Forelimb muscle (tissue), 1 donor: ENCODE measurements around the gene TRPM8. TPM values are rescaled to one million over a fixed set of nuclear protein-coding genes. Genes with fewer than 3 reads are reported as not detected.

Experiments
- DNase-seq: peaks from one replicate; pipeline ENCODE4 v3.0.0-alpha.2; 2013; ENCODE audit warnings: low read depth
- polyA plus RNA-seq: library from polyadenylated mRNA; unstranded; fragments of 120-200 nt; gene quantifications from one replicate; pipeline ENCODE4 v1.2.1, GENCODE V29; 2013; ENCODE audit not compliant: insufficient read length

The TRPM8 gene
- polyA plus RNA-seq, 1 donor = 0.25 TPM

DNA sequence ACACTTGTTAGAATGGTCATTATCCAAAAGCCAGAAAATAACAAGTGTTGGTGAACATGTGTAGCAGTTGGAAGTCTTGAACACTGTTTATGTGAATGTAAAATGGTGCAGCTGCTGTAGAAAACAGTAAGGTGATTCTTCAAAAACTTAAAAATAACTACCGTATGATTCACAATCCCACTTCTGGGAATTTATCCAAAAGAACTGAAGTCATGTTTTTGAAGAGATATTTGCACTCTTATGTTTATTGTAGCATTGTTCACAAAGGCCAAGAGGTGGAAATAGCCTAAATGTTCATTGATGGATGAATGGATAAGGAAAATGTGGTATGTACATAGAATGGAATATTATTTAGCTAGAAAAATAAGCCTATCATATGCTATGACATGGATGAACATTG lies 127.0 kb downstream of the TRPM8 start:
- no peak for DNase-seq

DNA sequence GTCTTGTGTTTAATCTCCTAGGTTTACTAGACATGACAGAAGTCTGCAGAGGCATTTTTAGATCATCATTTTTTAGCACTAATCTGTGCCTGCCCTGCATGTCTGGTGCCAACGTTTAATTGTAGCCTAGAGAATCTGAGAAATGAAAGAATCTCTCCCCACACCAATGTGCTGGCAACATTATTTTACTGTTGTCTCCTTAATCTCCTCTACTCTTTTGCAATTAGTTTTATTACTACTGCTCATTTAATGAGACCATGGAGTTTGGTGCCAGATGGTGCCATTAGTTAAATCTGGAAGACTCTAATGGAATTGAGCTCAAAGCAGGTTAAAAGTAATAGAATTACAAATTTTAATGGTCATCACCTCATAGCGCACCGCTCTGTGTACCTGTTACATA lies 129.3 kb downstream of the TRPM8 start:
- DNase-seq = no peak

GRCh38 chr2:234047361-234047760 lies 130.2 kb downstream of the TRPM8 start:
- DNase-seq = no peak

DNA sequence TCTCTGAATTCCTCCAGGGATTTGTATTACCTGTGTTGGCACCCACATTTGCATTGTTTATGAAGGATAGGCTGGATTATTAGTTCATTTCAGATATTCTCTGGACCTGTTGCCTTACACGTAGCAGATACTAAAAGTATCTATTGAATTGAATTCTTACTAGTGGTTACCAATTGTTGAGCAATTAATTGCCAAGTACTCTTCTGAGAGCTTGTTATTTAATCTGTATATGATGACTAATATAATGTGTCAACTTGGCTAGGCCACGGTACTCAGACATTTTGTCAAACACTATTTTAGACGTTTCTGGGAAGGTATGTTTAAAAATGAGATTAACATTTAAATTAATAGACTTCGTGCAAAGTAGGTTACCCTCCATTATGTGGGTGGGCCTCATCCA lies 130.9 kb downstream of the TRPM8 start:
- DNase-seq = no peak

GRCh38 chr2:234050455-234051135 lies 133.4 kb downstream of the TRPM8 start, which contains the start of gene SPP2:
Gene SPP2 (plus strand): TSS chr2:234050702. CDS start chr2:234050787, 85 bp downstream.
- DNase-seq = no peak

GRCh38 chr2:234051374-234052070 lies 134.3 kb downstream of the TRPM8 start:
- DNase-seq = no peak

DNA sequence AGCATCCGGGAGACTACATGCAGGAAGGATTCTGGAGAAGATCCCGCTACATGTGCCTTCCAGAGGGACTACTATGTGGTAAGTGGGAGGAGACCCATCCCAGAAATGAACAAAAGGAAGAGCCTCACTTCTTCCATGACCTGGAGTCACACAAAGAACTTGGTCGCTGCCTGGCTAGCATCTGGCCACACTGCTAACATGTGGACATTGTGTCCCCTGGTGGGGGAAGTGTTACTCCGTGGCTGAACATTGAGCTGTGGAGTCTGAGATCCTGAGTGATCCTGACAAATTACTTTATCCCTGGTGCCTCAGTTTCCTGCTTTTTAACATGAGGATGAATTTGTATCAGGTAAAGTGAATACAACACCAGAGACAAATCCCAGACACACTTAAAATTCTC lies 141.7 kb downstream of the TRPM8 start:
- DNase-seq = no peak

DNA sequence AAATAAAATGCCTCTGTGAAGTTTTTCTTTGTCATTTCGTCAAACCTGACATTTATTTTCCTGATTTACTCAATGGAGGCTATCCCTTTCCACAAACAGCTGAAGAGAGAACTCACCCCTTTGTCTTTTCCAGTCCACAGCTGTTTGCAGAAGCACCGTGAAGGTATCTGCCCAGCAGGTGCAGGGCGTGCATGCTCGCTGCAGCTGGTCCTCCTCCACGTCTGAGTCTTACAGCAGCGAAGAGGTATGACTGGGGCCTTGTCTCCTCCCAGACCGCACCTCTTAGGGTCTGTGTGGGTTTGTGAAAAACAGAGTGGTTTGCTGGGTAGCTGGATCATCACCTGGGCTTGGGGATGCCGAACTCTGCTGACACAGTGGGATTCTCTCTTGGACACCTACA lies 143.1 kb downstream of the TRPM8 start:
- DNase-seq = no peak

GRCh38 chr2:234061624-234062257 lies 144.6 kb downstream of the TRPM8 start:
- no peak for DNase-seq

- DNase-seq = no peak
Measured at GRCh38 chr2:234066587-234066986, 149.4 kb downstream of the TRPM8 start.

Other genes starting within 250 kb of the TRPM8 start
- not detected for gene UGT1A9, start 245.5 kb upstream of the TRPM8 start, polyA plus RNA-seq
- not detected for gene UGT1A7, start 235.5 kb upstream of the TRPM8 start, polyA plus RNA-seq
- gene UGT1A6, start 224.5 kb upstream of the TRPM8 start, polyA plus RNA-seq = not detected
- not detected for gene UGT1A5, start 204.5 kb upstream of the TRPM8 start, polyA plus RNA-seq
- gene UGT1A4, start 198.6 kb upstream of the TRPM8 start, polyA plus RNA-seq = not detected
- gene UGT1A3, start 188.3 kb upstream of the TRPM8 start, polyA plus RNA-seq = not detected
- 0.08 TPM for gene UGT1A1, start 157.1 kb upstream of the TRPM8 start, polyA plus RNA-seq
- not detected for gene MROH2A, start 139.0 kb upstream of the TRPM8 start, polyA plus RNA-seq
- gene HJURP, start 62.8 kb upstream of the TRPM8 start, polyA plus RNA-seq = 10.0 TPM
- not detected for gene SPP2, start 133.3 kb downstream of the TRPM8 start, polyA plus RNA-seq